Activated CD4-positive, alpha-beta T cell treated with anti-CD3 and anti-CD28 coated beads, Interleukin-2, amount 10 ng/mL, durations not matched to agents 7 days and 5 days (primary cell): ENCODE measurements around the gene TACR2. TPM values are rescaled to one million over a fixed set of nuclear protein-coding genes. Genes with fewer than 3 reads are reported as not detected.

Source experiments
- CTCF ChIA-PET: fragments of 350-600 bp; sonication (Branson Sonifier 250); formaldehyde crosslinking; loops from one replicate; lab custom pipeline; 2021; ENCODE audit warnings: antibody characterized with exemption; lab: Charles Lee
- POLR2A ChIA-PET: fragments of 350-600 bp; sonication (Branson Sonifier 250); formaldehyde crosslinking; loops from one replicate; lab custom pipeline; 2021; ENCODE audit warnings: antibody characterized with exemption; lab: Charles Lee
- DNase-seq: peaks from one replicate; pipeline ENCODE4 v3.0.0-alpha.2; 2020
- H3K27ac Mint-ChIP-seq: one replicate; pipeline ENCODE4 v1.8.0; 2021; ENCODE audit warnings: mild to moderate bottlenecking, moderate library complexity, mixed read lengths
- H3K27me3 Mint-ChIP-seq: one replicate; pipeline ENCODE4 v1.8.0; 2021; ENCODE audit warnings: mixed read lengths
- H3K36me3 Mint-ChIP-seq: one replicate; pipeline ENCODE4 v1.8.0; 2021; ENCODE audit warnings: low read depth, mixed read lengths
- H3K4me1 Mint-ChIP-seq: one replicate; pipeline ENCODE4 v1.8.0; 2021; ENCODE audit warnings: mixed read lengths
- H3K4me3 Mint-ChIP-seq: one replicate; pipeline ENCODE4 v1.8.0; 2021; ENCODE audit warnings: mild to moderate bottlenecking, moderate library complexity, mixed read lengths
- H3K9me3 Mint-ChIP-seq: one replicate; pipeline ENCODE4 v1.8.0; 2021; ENCODE audit warnings: mixed read lengths
- total RNA-seq, 2 experiments: library from RNA; stranded (reverse); gene quantifications; one replicate each; pipeline ENCODE4 v1.2.3, GENCODE V29; 2021

The TACR2 gene
- total RNA-seq, 2 experiments from 2014 or later: not detected

DNA sequence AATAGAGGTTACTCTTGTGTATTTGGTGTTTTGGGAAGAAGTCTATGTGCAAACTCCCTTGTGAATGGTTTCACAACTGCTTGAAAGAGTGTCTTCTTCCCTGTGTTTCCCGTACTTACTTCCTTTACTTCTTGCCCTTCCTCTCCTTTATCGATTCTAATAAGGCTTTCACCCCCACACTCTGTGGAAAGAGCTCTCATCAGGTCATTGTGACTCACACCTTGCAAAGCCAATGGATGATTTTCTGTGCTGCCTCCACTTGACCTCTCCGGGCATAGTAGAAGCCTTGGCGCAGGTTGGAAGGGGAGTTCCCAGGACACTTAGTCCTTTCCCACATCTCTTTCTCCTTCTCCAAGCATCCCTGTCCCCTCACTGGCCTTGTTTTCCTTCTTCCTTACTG is 28.3 kb upstream of the TACR2 start:
- no peaks in the 10 kb centered on the region for H3K9me3 Mint-ChIP-seq
- no peaks in the 10 kb centered on the region for H3K36me3 Mint-ChIP-seq
- no peak overlapping the region for H3K4me3 Mint-ChIP-seq
- POLR2A ChIA-PET: no interaction called here
- peaks cover 14% of the 10 kb centered on the region for H3K4me1 Mint-ChIP-seq
- CTCF ChIA-PET: interaction anchor here (1.1 kb wide), 1 partner anchor 34 kb away, joined by 3 read pairs; no protein-coding TSS in a partner anchor
- H3K27ac Mint-ChIP-seq: no peak overlapping the region
- DNase-seq: no peak
- peaks cover 9% of the 10 kb centered on the region for H3K27me3 Mint-ChIP-seq

DNA sequence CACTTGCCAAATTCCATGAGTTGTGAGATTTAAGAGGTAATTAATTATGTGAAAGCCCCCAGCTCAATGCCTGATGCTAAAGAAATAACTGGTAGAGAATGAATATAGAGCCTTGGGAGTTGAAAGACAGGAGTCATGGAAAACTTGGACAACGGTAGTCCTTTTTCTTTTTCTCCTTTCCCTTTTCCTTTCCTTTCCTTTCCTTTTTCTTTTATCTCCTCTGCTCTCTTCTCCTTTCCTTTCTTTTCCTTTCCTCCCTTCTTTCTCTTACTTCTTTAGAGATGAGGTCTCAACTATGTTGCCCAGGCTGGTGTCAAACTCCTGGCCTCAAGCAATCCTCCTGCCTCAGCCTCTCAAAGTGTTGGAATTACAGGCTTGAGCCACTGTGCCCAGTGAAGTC is 26.6 kb upstream of the TACR2 start:
- Mint-ChIP-seq H3K4me1 (peaks cover 3% of the 10 kb centered on the region), H3K27ac (no peak overlapping the region), H3K9me3 (no peaks in the 10 kb centered on the region), H3K27me3 (peaks cover 12% of the 10 kb centered on the region), H3K36me3 (no peaks in the 10 kb centered on the region), H3K4me3 (no peak overlapping the region)
- no peak for DNase-seq
- ChIA-PET POLR2A (no interaction called here), CTCF (interaction anchor here (0.6 to 1.4 kb wide), 4 partner anchors 9 to 63 kb away, joined by 3 to 6 read pairs (median 4); no protein-coding TSS in a partner anchor)

DNA sequence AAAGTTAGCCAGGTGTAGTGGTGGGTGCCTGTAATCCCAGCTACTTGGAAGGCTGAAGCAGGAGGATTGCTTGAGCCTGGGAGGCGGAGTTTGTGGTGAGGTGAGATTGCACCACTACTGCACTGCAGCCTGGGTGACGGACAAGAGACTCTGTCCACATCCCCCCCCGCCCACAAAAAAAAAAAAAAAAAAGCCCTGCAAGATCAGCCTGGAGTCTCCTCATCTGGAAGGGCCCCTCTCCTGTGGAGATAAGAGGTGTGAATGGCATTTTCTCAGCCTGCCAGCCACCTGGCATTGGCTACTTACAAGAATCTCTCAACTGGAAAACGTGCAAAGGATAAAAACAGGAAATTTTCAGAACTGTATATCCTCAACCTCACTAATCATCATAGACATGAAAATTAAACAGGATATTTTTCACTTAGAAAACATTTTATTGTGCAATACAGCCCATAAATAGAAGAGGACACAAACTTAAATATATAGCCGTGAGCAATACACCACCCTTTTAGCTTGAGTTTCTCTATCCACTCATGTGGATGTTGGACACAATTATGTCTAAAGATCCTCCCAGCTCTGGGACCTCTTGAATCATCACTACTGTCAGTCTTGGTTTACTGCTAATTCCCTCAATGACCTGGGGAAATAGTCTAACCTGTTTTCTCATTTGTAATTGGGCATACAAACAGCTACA is 23.2 kb upstream of the TACR2 start:
- no peaks in the 10 kb centered on the region for H3K36me3 Mint-ChIP-seq
- peaks cover 15% of the 10 kb centered on the region for H3K27me3 Mint-ChIP-seq
- no peak overlapping the region for H3K27ac Mint-ChIP-seq
- DNase-seq: no peak
- H3K4me3 Mint-ChIP-seq: no peak overlapping the region
- peaks cover 1% of the 10 kb centered on the region for H3K4me1 Mint-ChIP-seq
- ChIA-PET CTCF (interaction anchor here (1.1 kb wide), 1 partner anchor 10 kb away, joined by 5 read pairs; no protein-coding TSS in a partner anchor), POLR2A (no interaction called here)
- H3K9me3 Mint-ChIP-seq: no peaks in the 10 kb centered on the region

DNA sequence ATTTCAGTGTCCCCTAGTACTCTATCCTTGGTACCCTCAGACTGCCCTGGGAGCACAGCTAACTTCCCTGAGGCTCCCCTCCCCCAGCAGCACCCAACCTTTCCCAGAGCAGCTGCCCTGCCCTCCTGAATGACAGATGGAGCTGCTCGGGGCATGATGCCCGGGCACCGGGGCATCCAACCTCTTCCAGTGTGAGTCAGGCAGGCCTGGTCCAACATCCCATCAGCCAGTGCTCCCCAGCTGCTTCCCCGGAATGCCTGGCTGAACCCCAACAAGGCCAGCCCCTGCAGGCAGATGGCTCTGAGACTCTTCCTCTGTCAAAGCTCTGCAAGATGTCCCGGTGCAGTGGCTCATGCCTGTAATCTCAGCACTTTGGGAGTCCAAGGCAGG is 22.6 kb upstream of the TACR2 start:
- Mint-ChIP-seq H3K4me3 (no peak overlapping the region), H3K36me3 (no peaks in the 10 kb centered on the region), H3K27me3 (peaks cover 15% of the 10 kb centered on the region), H3K27ac (no peak overlapping the region), H3K9me3 (no peaks in the 10 kb centered on the region), H3K4me1 (peaks cover 1% of the 10 kb centered on the region)
- no peak for DNase-seq
- CTCF ChIA-PET: no interaction called here
- POLR2A ChIA-PET: interaction anchor here (0.7 kb wide), 1 partner anchor 28 kb away, joined by 3 read pairs; no protein-coding TSS in a partner anchor

DNA sequence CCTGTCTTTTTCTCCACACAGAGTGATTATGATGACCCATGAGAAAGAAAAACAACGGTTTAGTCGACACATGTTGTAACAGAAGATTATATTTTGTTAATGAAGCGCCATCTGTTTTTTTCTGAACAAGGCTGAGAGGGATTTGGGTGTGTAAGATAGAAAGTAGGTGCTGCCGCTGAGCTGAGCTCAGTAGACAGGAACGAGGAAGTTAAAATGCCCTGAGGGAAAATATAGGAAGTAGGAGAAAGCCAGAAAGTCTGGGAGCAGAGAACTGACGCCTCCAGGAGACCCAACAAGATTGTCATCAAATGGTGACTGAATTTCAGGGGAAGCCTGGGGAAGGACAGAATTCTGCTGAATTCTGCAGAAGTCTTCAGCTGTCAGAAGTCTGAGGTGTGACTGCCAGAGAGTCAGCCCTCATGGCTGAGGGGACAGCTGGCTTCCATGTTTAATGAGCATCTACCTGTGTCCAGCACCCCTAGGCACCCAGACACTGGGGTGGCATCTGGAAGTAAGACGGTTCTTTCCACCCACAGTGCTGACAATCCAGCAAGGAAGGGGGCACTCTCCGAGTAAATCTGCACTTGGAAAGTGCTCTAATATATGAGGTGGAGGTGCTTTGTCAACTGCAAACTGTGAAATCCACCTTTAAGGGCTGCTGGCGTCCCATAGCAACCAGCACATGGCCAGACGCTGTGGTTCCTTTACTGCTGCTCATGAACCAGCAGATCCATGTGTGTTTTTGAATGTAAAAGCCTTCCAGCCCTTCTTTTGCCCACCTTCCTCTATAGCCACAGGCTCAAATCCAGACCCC is 22.0 kb upstream of the TACR2 start:
- no peak overlapping the region for H3K27ac Mint-ChIP-seq
- POLR2A ChIA-PET: interaction anchor here (0.7 kb wide), 1 partner anchor 28 kb away, joined by 3 read pairs; no protein-coding TSS in a partner anchor
- H3K27me3 Mint-ChIP-seq: peaks cover 15% of the 10 kb centered on the region
- DNase-seq: no peak
- CTCF ChIA-PET: no interaction called here
- peaks cover 1% of the 10 kb centered on the region for H3K4me1 Mint-ChIP-seq
- no peak overlapping the region for H3K4me3 Mint-ChIP-seq
- H3K9me3 Mint-ChIP-seq: no peaks in the 10 kb centered on the region
- no peaks in the 10 kb centered on the region for H3K36me3 Mint-ChIP-seq

DNA sequence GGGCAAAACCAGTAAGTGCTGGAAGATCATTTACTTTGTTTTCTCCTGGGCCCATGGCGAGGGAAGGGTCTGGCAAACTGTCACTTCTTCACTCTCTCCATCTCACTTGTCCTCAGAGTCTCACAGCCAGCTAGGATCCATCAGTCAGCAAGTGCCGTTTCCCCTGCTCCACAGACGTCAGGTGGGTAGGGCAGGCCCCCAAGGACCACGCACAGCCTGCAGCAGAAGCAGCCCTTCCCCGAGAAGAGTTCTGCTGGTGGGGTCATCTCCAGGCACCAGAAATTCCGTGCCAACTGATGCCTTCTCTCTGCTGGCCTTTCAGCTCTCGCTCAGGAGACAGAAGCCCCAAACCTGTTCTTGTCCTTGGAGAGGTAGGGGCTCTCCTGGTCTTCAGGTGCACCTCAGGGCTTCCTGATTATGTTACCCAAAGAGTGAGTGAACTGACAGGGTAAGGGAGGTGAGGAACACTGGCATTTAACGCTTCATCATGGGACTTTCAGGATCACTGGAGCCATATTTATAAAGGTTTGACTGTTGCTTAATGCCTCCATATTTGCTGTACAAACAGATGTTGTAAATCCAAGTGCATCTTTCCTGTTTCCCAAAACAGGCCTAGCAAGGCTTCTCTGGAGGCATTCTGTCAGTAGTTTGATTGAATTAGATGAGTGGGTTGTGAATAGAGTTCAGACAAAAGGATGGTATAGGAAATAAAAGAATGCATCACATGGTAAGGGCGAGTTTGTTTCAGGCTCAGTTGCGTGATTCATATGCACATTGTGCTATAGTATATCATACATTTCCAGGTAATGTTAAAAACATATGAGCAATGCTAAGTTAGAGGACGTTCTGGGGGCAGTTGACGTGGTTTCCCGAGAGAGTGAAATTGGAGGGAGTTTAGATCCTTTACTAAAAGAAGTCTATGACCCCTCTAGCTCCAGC is 20.9 kb upstream of the TACR2 start:
- no peak for DNase-seq
- Mint-ChIP-seq H3K27me3 (peaks cover 15% of the 10 kb centered on the region), H3K36me3 (no peaks in the 10 kb centered on the region), H3K27ac (no peak overlapping the region), H3K9me3 (no peaks in the 10 kb centered on the region), H3K4me3 (no peak overlapping the region), H3K4me1 (peaks cover 1% of the 10 kb centered on the region)
- CTCF ChIA-PET: no interaction called here
- POLR2A ChIA-PET: no interaction called here

DNA sequence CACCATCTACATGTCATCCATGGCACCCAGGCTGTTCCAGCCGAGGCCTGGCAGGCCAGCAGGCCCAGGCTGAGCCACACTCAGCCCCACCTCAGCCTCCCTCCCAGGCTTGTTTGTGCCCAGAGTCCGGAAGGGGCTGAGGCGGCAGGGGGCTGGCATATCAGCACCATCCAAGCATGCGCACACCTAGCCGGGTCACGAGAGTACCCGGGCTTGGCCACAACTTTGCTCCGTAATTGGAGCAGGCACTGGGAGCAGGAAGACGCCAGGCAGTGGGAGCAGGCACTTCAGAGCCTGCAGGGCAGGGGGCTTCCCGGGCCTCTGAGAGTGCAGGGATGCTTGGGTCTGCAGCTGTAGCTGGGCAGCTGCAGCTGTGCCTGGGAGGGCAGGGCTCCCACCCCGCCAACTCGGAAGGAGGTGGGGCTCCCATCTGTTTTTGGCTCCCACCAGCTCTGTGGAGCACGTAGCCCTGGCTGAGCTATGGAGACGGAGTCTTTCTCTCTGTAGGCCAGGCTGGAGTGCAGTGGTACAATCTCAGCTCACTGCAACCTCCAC is 19.3 kb upstream of the TACR2 start:
- ChIA-PET CTCF (interaction anchor here (0.9 kb wide), 1 partner anchor 11 kb away, joined by 3 read pairs; no protein-coding TSS in a partner anchor), POLR2A (interaction anchor here (0.7 kb wide), 1 partner anchor 1270 kb away, joined by 3 read pairs; no protein-coding TSS in a partner anchor)
- Mint-ChIP-seq H3K9me3 (no peaks in the 10 kb centered on the region), H3K4me1 (peaks cover 1% of the 10 kb centered on the region), H3K36me3 (no peaks in the 10 kb centered on the region), H3K4me3 (no peak overlapping the region), H3K27me3 (peaks cover 15% of the 10 kb centered on the region), H3K27ac (no peak overlapping the region)
- no peak for DNase-seq

DNA sequence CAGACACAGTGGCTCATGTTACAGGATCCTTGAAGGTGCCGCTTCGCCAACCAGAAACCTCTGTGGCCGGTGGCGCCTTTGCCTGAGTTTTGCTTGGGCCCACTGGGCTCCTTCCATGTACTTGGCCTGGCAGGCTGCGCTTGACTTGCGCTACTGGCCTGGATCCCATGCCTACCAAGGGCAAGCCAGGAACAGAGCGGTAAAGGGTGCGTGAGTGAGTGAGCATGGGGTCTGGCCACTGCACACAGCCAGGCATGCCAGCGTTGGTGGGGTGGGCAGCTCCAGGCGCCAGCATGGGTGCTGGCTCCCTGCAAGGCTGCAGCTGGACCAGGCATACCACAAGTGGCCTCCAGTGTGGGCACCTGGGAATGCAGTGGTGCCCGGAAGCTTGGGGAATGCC is 18.2 kb upstream of the TACR2 start:
- H3K27me3 Mint-ChIP-seq: peaks cover 15% of the 10 kb centered on the region
- POLR2A ChIA-PET: no interaction called here
- no peak for DNase-seq
- peaks cover under 1% of the 10 kb centered on the region for H3K4me1 Mint-ChIP-seq
- no peaks in the 10 kb centered on the region for H3K36me3 Mint-ChIP-seq
- CTCF ChIA-PET: no interaction called here
- H3K4me3 Mint-ChIP-seq: no peak overlapping the region
- no peaks in the 10 kb centered on the region for H3K9me3 Mint-ChIP-seq
- no peak overlapping the region for H3K27ac Mint-ChIP-seq

DNA sequence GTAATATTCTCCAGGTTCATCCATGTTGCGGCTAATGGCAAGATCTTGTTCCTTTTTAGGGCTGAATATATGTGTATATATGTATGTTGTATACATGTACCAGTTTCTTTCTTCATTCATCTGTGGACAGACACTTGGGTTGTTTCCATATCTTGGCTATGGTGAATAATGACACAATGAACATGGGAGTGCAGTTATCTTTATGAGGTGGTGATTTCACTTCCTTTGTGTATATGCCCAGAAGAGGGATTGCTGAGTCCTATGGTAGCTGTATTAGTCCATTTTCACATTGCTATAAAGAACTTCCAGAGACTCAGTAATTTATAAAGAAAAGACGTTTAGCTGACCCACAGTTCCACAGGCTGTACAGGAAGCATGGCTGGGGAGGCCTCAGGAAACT is 17.5 kb upstream of the TACR2 start:
- Mint-ChIP-seq H3K4me3 (no peak overlapping the region), H3K4me1 (no peaks in the 10 kb centered on the region), H3K36me3 (no peaks in the 10 kb centered on the region), H3K27me3 (peaks cover 14% of the 10 kb centered on the region), H3K27ac (no peak overlapping the region), H3K9me3 (no peaks in the 10 kb centered on the region)
- ChIA-PET CTCF (interaction anchor here (1.2 to 1.4 kb wide), 2 partner anchors 13 to 21 kb away, joined by 3 to 4 read pairs; no protein-coding TSS in a partner anchor), POLR2A (no interaction called here)
- DNase-seq: no peak

DNA sequence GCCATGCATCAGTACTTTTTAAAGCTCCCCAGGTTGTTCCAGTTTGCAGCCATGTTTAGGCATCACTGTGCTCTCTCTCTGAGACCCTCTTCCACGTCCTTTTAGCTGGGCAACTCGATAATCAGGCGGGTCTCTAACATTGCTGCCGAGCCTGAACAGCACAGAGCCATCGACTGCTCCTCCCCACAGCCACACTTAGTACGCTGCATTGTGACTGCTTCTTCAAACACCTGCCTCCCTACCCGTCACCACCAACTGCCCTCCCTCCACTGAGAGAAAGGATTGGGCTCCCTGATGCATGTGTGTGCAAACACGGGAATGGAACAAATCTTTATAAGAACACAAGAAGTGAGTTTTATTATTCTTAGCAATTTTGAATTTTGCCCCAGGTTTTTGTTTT is 11.4 kb upstream of the TACR2 start:
- Mint-ChIP-seq H3K4me1 (peaks cover 46% of the 10 kb centered on the region), H3K27me3 (no peaks in the 10 kb centered on the region), H3K9me3 (no peaks in the 10 kb centered on the region), H3K4me3 (no peak overlapping the region), H3K27ac (no peak overlapping the region), H3K36me3 (no peaks in the 10 kb centered on the region)
- no peak for DNase-seq
- ChIA-PET POLR2A (no interaction called here), CTCF (interaction anchor here (0.7 to 1.0 kb wide), 2 partner anchors 16 to 79 kb away, joined by 3 to 4 read pairs; no protein-coding TSS in a partner anchor)

DNA sequence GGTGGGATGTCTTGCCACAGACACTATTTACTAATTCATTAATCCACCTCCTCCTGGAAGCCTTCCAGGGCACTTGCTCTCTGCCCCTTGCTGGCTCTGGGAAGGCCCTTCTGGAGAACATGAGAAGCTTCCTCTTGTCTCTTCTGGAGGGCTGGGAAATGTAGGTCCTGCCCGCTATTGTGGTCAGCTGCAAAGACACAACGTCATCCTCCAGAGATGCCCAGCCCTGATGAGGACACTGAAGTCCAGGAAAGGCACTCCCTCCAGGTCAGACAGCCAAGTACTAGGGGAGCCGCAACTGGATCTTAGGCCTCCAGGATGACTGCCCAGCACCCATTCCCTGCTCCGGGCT is 9.6 kb upstream of the TACR2 start:
- peaks cover 49% of the 10 kb centered on the region for H3K4me1 Mint-ChIP-seq
- no peaks in the 10 kb centered on the region for H3K36me3 Mint-ChIP-seq
- CTCF ChIA-PET: interaction anchor here (0.6 to 0.7 kb wide), 3 partner anchors 81 to 1110 kb away, joined by 3 read pairs; no protein-coding TSS in a partner anchor
- no peak for DNase-seq
- POLR2A ChIA-PET: no interaction called here
- no peaks in the 10 kb centered on the region for H3K27me3 Mint-ChIP-seq
- H3K27ac Mint-ChIP-seq: peak overlapping the region; percentile 15
- H3K4me3 Mint-ChIP-seq: no peak overlapping the region
- no peaks in the 10 kb centered on the region for H3K9me3 Mint-ChIP-seq
